OCI-LY1 (cell line): ENCODE measurements around the gene LYPD6.

Experiments used
- H2AFZ ChIP-seq: fragments of 200-600 bp; sonication (generic), shearing (Covaris generic); 2 replicates; pipeline ENCODE4 v1.6.0; 2014; ENCODE audit warnings: antibody characterized with exemption, mild to moderate bottlenecking, low read length
- H3F3A ChIP-seq: fragments of 200-600 bp; sonication (generic), shearing (Covaris generic); 2 replicates; pipeline ENCODE4 v1.6.0; 2014; ENCODE audit warnings: mild to moderate bottlenecking, antibody characterized with exemption, low read length, moderate library complexity; ENCODE audit not compliant: insufficient read depth
- H3K27ac ChIP-seq: fragments of 200-600 bp; sonication (generic); 2 replicates; pipeline ENCODE4 v1.5.1; 2014; ENCODE audit warnings: low read length, mixed run types, mild to moderate bottlenecking, low read depth; ENCODE audit not compliant: poor library complexity, severe bottlenecking
- H3K27me3 ChIP-seq: fragments of 200-600 bp; sonication (generic); 2 replicates; pipeline ENCODE4 v1.6.0; 2014; ENCODE audit warnings: antibody characterized with exemption, mild to moderate bottlenecking, low read length, moderate library complexity; ENCODE audit not compliant: insufficient read depth
- H3K36me3 ChIP-seq: fragments of 200-600 bp; sonication (generic); 2 replicates; pipeline ENCODE4 v1.6.1; 2014; ENCODE audit warnings: mild to moderate bottlenecking, antibody characterized with exemption, low read length, moderate library complexity, mixed read lengths; ENCODE audit not compliant: insufficient read depth
- H3K4me1 ChIP-seq: fragments of 200-600 bp; sonication (generic); 2 replicates; pipeline ENCODE4 v1.5.1; 2014; ENCODE audit warnings: mild to moderate bottlenecking, low read length, moderate library complexity; ENCODE audit not compliant: insufficient read depth, severe bottlenecking
- H3K4me2 ChIP-seq: fragments of 200-600 bp; sonication (generic), shearing (Covaris generic); 2 replicates; pipeline ENCODE4 v1.6.1; 2014; ENCODE audit warnings: low read length
- H3K4me3 ChIP-seq: fragments of 200-600 bp; sonication (generic); 2 replicates; pipeline ENCODE4 v1.5.1; 2014; ENCODE audit warnings: low read length, low read depth, mild to moderate bottlenecking, mixed read lengths; ENCODE audit not compliant: poor library complexity, severe bottlenecking
- H3K79me2 ChIP-seq: fragments of 200-600 bp; shearing (Covaris generic); 2 replicates; pipeline ENCODE4 v1.6.1; 2016; ENCODE audit warnings: mixed run types, low read length, mixed read lengths; ENCODE audit not compliant: insufficient read depth
- H3K9ac ChIP-seq: fragments of 200-600 bp; sonication (generic), shearing (Covaris generic); 2 replicates; pipeline ENCODE4 v1.6.1; 2014; ENCODE audit warnings: mild to moderate bottlenecking, low read length, mixed read lengths
- H3K9me2 ChIP-seq: fragments of 200-600 bp; sonication (generic), shearing (Covaris generic); 2 replicates; pipeline ENCODE4 v1.6.1; 2014; ENCODE audit warnings: low read depth, mild to moderate bottlenecking, low read length, mixed read lengths
- H3K9me3 ChIP-seq: fragments of 200-600 bp; shearing (Covaris generic); 2 replicates; pipeline ENCODE4 v1.6.1; 2014; ENCODE audit warnings: low read length, mixed read lengths
- H4K20me1 ChIP-seq: fragments of 200-600 bp; sonication (generic), shearing (Covaris generic); 2 replicates; pipeline ENCODE4 v1.6.0; 2016; ENCODE audit warnings: mild to moderate bottlenecking, low read length; ENCODE audit not compliant: insufficient read depth
- CTCF ChIP-seq: fragments of 200-600 bp; sonication (generic), shearing (Covaris generic); IDR thresholded peaks from 2 replicates; pipeline ENCODE4 v1.5.1; 2017; ENCODE audit warnings: mild to moderate bottlenecking, antibody characterized with exemption, low read length, moderate library complexity, mixed read lengths
- EZH2 ChIP-seq: fragments of 200-600 bp; sonication (generic), shearing (Covaris generic); IDR thresholded peaks from 2 replicates; pipeline ENCODE4 v1.8.0; 2017; ENCODE audit warnings: borderline replicate concordance, mixed run types, mild to moderate bottlenecking, antibody characterized with exemption, low read length, moderate library complexity, mixed read lengths

Gene LYPD6

GRCh38 chr2:149330127-149331022 lies at the start of gene LYPD6:
Gene LYPD6 (plus strand): TSS chr2:149330587. CDS start chr2:149437709, 107,122 bp downstream.
- H3K79me2 ChIP-seq: no peaks in the 10 kb centered on the region
- no peaks in the 10 kb centered on the region for H3K27me3 ChIP-seq
- no peaks in the 10 kb centered on the region for H3K4me1 ChIP-seq
- H3K36me3 ChIP-seq: no peaks in the 10 kb centered on the region
- TF ChIP-seq EZH2 (no peak), CTCF (no peak)
- H2AFZ ChIP-seq: no peak within 1 kb of the TSS
- H3K4me2 ChIP-seq: peak within 1 kb of the TSS; percentile 34; the same call in 1 of the 2 replicates
- no peak within 1 kb of the TSS for H3K9ac ChIP-seq
- H3K27ac ChIP-seq: no peak within 1 kb of the TSS
- no peaks in the 10 kb centered on the region for H3K9me3 ChIP-seq
- H3K9me2 ChIP-seq: no peaks in the 10 kb centered on the region
- H4K20me1 ChIP-seq: no peaks in the 10 kb centered on the region
- peak within 1 kb of the TSS; percentile 37 for H3K4me3 ChIP-seq
- H3F3A ChIP-seq: no peaks in the 10 kb centered on the region

GRCh38 chr2:149281441-149281840 lies 48.9 kb upstream of the LYPD6 start:
- Histone ChIP-seq H3K27ac (no peak overlapping the region), H3K4me1 (no peaks in the 10 kb centered on the region), H4K20me1 (no peaks in the 10 kb centered on the region), H3K4me2 (no peak overlapping the region), H3K9me2 (no peaks in the 10 kb centered on the region), H2AFZ (no peak overlapping the region), H3F3A (no peaks in the 10 kb centered on the region), H3K36me3 (no peaks in the 10 kb centered on the region), H3K9me3 (no peaks in the 10 kb centered on the region), H3K79me2 (no peaks in the 10 kb centered on the region), H3K4me3 (no peak overlapping the region), H3K27me3 (no peaks in the 10 kb centered on the region), H3K9ac (no peak overlapping the region)
- TF ChIP-seq EZH2: no peak
- no peak for TF ChIP-seq CTCF

GRCh38 chr2:149290662-149291061 lies 39.7 kb upstream of the LYPD6 start:
- Histone ChIP-seq H3K27ac (no peak overlapping the region), H3K4me1 (no peaks in the 10 kb centered on the region), H3K4me3 (no peak overlapping the region), H3K4me2 (no peak overlapping the region), H3K9me2 (no peaks in the 10 kb centered on the region), H4K20me1 (no peaks in the 10 kb centered on the region), H3K79me2 (no peaks in the 10 kb centered on the region), H3K36me3 (no peaks in the 10 kb centered on the region), H3K9ac (no peak overlapping the region), H3K9me3 (no peaks in the 10 kb centered on the region), H3K27me3 (no peaks in the 10 kb centered on the region), H3F3A (no peaks in the 10 kb centered on the region), H2AFZ (no peak overlapping the region)
- TF ChIP-seq CTCF: no peak
- no peak for TF ChIP-seq EZH2
